H1 (cell line): ENCODE measurements around the gene GPATCH2L. TPM values are rescaled to one million over a fixed set of nuclear protein-coding genes. Genes with fewer than 3 reads are reported as not detected.

ENCODE experiments used
- CTCF ChIA-PET: fragments of 300-600 bp; sonication (Branson Sonifier 250); formaldehyde crosslinking; loops from one replicate; lab custom pipeline; 2021; ENCODE audit not compliant: partially characterized antibody; lab: Charles Lee
- POLR2A ChIA-PET: fragments of 300-600 bp; sonication (Branson Sonifier 250); formaldehyde crosslinking; loops from one replicate; lab custom pipeline; 2021; ENCODE audit warnings: inconsistent platforms; ENCODE audit not compliant: partially characterized antibody; lab: Charles Lee
- DNase-seq, 2 experiments: peaks; one replicate each; pipeline versions ENCODE4 v3.0.0 to v3.0.0-alpha.2; 2010 to 2022; ENCODE audit warnings: low spot score in 2 of 2, low read depth in 1 of 2, mixed read lengths in 1 of 2
- FAIRE-seq: peaks from 2 replicates; lab custom pipeline; 2011; peaks lifted over from hg19 to GRCh38; lab: Jason Lieb, UNC
- H2AFZ ChIP-seq: 2 replicates; pipeline ENCODE4 v1.8.1; 2012; ENCODE audit warnings: low read length, inconsistent platforms
- H2AK5ac ChIP-seq: 2 replicates; pipeline ENCODE4 v1.6.1; 2013; ENCODE audit warnings: low read depth, low read length
- H2BK120ac ChIP-seq: replicated peaks from 2 replicates; pipeline ENCODE3; 2013; ENCODE audit warnings: low read depth, low read length, inconsistent platforms
- H2BK12ac ChIP-seq: 2 replicates; pipeline ENCODE4 v1.6.1; 2013; ENCODE audit warnings: low read depth, low read length
- H2BK15ac ChIP-seq: 2 replicates; pipeline ENCODE4 v1.6.1; 2013; ENCODE audit warnings: low read length
- H2BK20ac ChIP-seq: 2 replicates; pipeline ENCODE4 v1.6.1; 2013; ENCODE audit warnings: low read length
- H2BK5ac ChIP-seq: 2 replicates; pipeline ENCODE4 v1.6.1; 2013; ENCODE audit warnings: low read depth, low read length
- H3K14ac ChIP-seq: 2 replicates; pipeline ENCODE4 v1.6.1; 2013; ENCODE audit warnings: inconsistent platforms; ENCODE audit not compliant: insufficient read length
- H3K18ac ChIP-seq: 2 replicates; pipeline ENCODE4 v1.6.1; 2013; ENCODE audit warnings: low read length; ENCODE audit errors: extremely low read depth
- H3K23ac ChIP-seq: 2 replicates; pipeline ENCODE4 v1.6.1; 2013; ENCODE audit warnings: inconsistent platforms; ENCODE audit not compliant: insufficient read length
- H3K23me2 ChIP-seq: 2 replicates; pipeline ENCODE4 v1.6.1; 2013; ENCODE audit warnings: low read depth, low read length
- H3K27ac ChIP-seq: 2 replicates; pipeline ENCODE4 v1.6.1; 2011; ENCODE audit warnings: low read depth, low read length, inconsistent platforms
- H3K27me3 ChIP-seq, 4 experiments: replicated peaks in 1 of 4; 1 replicate in 1 of 4; 2 replicates in 3 of 4; pipeline versions ENCODE4 v1.6.1 to v1.8.1; 2011 to 2013; ENCODE audit warnings: low read length in 3 of 4, mild to moderate bottlenecking in 3 of 4, inconsistent platforms in 2 of 4, mixed read lengths in 2 of 4, moderate library complexity in 1 of 4; ENCODE audit not compliant: control insufficient read depth in 3 of 4, insufficient read depth in 3 of 4; ENCODE audit errors: extremely low read depth in 1 of 4
- H3K36me3 ChIP-seq, 4 experiments: 2 replicates each; pipeline versions ENCODE4 v1.6.1 to v1.8.1; 2011 to 2013; ENCODE audit warnings: mild to moderate bottlenecking in 4 of 4, low read length in 3 of 4, moderate library complexity in 2 of 4, control low read depth in 1 of 4, inconsistent platforms in 1 of 4; ENCODE audit not compliant: insufficient read depth in 4 of 4, control insufficient read depth in 2 of 4
- H3K4ac ChIP-seq: replicated peaks from 2 replicates; pipeline ENCODE3; 2013; ENCODE audit warnings: low read length, low read depth, mixed read lengths, inconsistent platforms; ENCODE audit not compliant: insufficient read length
- H3K4me1 ChIP-seq, 4 experiments: replicated peaks in 1 of 4; 1 replicate in 1 of 4; 2 replicates in 3 of 4; pipeline versions ENCODE4 v1.6.1 to v1.8.1; 2011 to 2013; ENCODE audit warnings: low read length in 3 of 4, inconsistent platforms in 2 of 4, mixed read lengths in 1 of 4; ENCODE audit not compliant: insufficient read depth in 4 of 4, control insufficient read depth in 3 of 4
- H3K4me2 ChIP-seq, 2 experiments: 2 replicates each; pipeline versions ENCODE4 v1.6.1 to v1.8.1; 2011 to 2013; ENCODE audit warnings: low read depth in 2 of 2, low read length in 2 of 2, control low read depth in 1 of 2, inconsistent platforms in 1 of 2, mild to moderate bottlenecking in 1 of 2; ENCODE audit not compliant: insufficient read depth in 1 of 2
- H3K4me3 ChIP-seq, 4 experiments: fragments of 200-600, 300-600 bp in 1 of 4; sonication (generic), shearing (Covaris generic), sonication (Bioruptor Twin) in 1 of 4; 2 replicates each; pipeline versions ENCODE4 v1.5.1 to v1.8.1; 2011 to 2016; ENCODE audit warnings: low read length in 4 of 4, low read depth in 3 of 4, control low read depth in 2 of 4, inconsistent platforms in 2 of 4, mild to moderate bottlenecking in 2 of 4, mixed read lengths in 1 of 4, moderate library complexity in 1 of 4; ENCODE audit not compliant: insufficient read depth in 2 of 4; ENCODE audit errors: extremely low read depth in 1 of 4
- H3K56ac ChIP-seq: replicated peaks from 2 replicates; pipeline ENCODE3; 2013; ENCODE audit warnings: low read depth, mild to moderate bottlenecking, mixed read lengths, low read length, inconsistent platforms; ENCODE audit not compliant: insufficient read length
- H3K79me1 ChIP-seq: 2 replicates; pipeline ENCODE4 v1.6.1; 2013; ENCODE audit warnings: low read depth, low read length, control low read depth
- H3K79me2 ChIP-seq, 2 experiments: 2 replicates each; pipeline versions ENCODE4 v1.6.1 to v1.8.1; 2012 to 2013; ENCODE audit warnings: low read length in 2 of 2, mild to moderate bottlenecking in 2 of 2, inconsistent platforms in 1 of 2; ENCODE audit not compliant: insufficient read depth in 2 of 2, control insufficient read depth in 1 of 2
- H3K9ac ChIP-seq, 4 experiments: replicated peaks in 1 of 4; 1 replicate in 1 of 4; 2 replicates in 3 of 4; pipeline versions ENCODE4 v1.6.1 to v1.8.1; 2011 to 2013; ENCODE audit warnings: low read depth in 3 of 4, low read length in 3 of 4, control low read depth in 2 of 4, mild to moderate bottlenecking in 2 of 4, moderate library complexity in 2 of 4, inconsistent platforms in 1 of 4; ENCODE audit errors: extremely low read depth in 1 of 4
- H3K9me3 ChIP-seq, 2 experiments: 2 replicates each; pipeline versions ENCODE4 v1.6.1 to v1.8.1; 2012 to 2013; ENCODE audit warnings: mild to moderate bottlenecking in 2 of 2, moderate library complexity in 2 of 2, control low read depth in 1 of 2, inconsistent platforms in 1 of 2, low read depth in 1 of 2, low read length in 1 of 2, mixed read lengths in 1 of 2; ENCODE audit not compliant: insufficient read depth in 2 of 2
- H4K20me1 ChIP-seq, 2 experiments: replicated peaks in 1 of 2; 2 replicates each; pipeline versions ENCODE3 to v1.8.1; 2011 to 2013; ENCODE audit warnings: inconsistent platforms in 2 of 2, low read length in 2 of 2, mild to moderate bottlenecking in 1 of 2; ENCODE audit not compliant: insufficient read depth in 2 of 2, control insufficient read depth in 1 of 2
- H4K5ac ChIP-seq: 2 replicates; pipeline ENCODE4 v1.6.1; 2013; ENCODE audit warnings: low read length, low read depth, mixed read lengths, inconsistent platforms; ENCODE audit not compliant: insufficient read length
- H4K8ac ChIP-seq: 2 replicates; pipeline ENCODE4 v1.8.0; 2013; ENCODE audit warnings: mild to moderate bottlenecking, moderate library complexity, low read length, inconsistent platforms; ENCODE audit not compliant: insufficient read depth; ENCODE audit errors: extremely low read depth
- H4K91ac ChIP-seq: replicated peaks from 2 replicates; pipeline ENCODE3; 2013; ENCODE audit warnings: low read length, mixed read lengths, inconsistent platforms; ENCODE audit not compliant: insufficient read length
- ASH2L ChIP-seq: fragments of 200-600, 300-600 bp; sonication (generic); IDR thresholded peaks from one replicate; pipeline ENCODE4 v1.7.1; 2017; ENCODE audit warnings: low read length
- CEBPB ChIP-seq: IDR thresholded peaks from 2 replicates; pipeline ENCODE4 v1.6.1; 2012; ENCODE audit warnings: low read depth, low read length
- CHD1 ChIP-seq: IDR thresholded peaks from 2 replicates; pipeline ENCODE4 v1.6.1; 2012; ENCODE audit warnings: low read depth, low read length, improper control_type of control experiment
- CHD2 ChIP-seq: IDR thresholded peaks from 2 replicates; pipeline ENCODE4 v1.6.1; 2012; ENCODE audit warnings: low read length, improper control_type of control experiment
- EGR1 ChIP-seq: IDR thresholded peaks from 2 replicates; pipeline ENCODE4 v1.6.1; 2011; ENCODE audit warnings: low read depth, low read length, borderline replicate concordance
- GTF2F1 ChIP-seq: IDR thresholded peaks from 2 replicates; pipeline ENCODE4 v1.6.1; 2012; ENCODE audit warnings: low read depth, low read length, improper control_type of control experiment, borderline replicate concordance
- POU5F1 ChIP-seq: IDR thresholded peaks from 2 replicates; pipeline ENCODE4 v1.6.1; 2011; ENCODE audit warnings: low read depth, mild to moderate bottlenecking, low read length, moderate library complexity
- SRF ChIP-seq: IDR thresholded peaks from 2 replicates; pipeline ENCODE4 v1.6.1; 2011; ENCODE audit warnings: mild to moderate bottlenecking, low read depth, low read length, moderate library complexity
- SUZ12 ChIP-seq: fragments of 200-600 bp; sonication (generic); IDR thresholded peaks from 2 replicates; pipeline ENCODE4 v1.6.1; 2012; ENCODE audit warnings: mild to moderate bottlenecking, inconsistent platforms, low read length, moderate library complexity, mixed read lengths
- TEAD4 ChIP-seq: IDR thresholded peaks from 2 replicates; pipeline ENCODE4 v1.6.1; 2012; ENCODE audit warnings: low read depth, low read length, inconsistent platforms, mixed read lengths
- WGBS, 2 experiments: shearing (Covaris generic) in 1 of 2; methylation state at CpG; one replicate each; pipeline versions ENCODE4 v1.1.6 to v1.1.7; 2013 to 2015; ENCODE audit warnings: low lambda C conversion rate in 2 of 2, mixed read lengths in 2 of 2, inconsistent platforms in 1 of 2, low coverage in 1 of 2, missing lambda C conversion rate in 1 of 2; ENCODE audit not compliant: insufficient replicate concordance in 2 of 2, insufficient coverage in 1 of 2, insufficient read length in 1 of 2; ENCODE audit errors: extremely low coverage in 1 of 2, missing lambda C conversion rate in 1 of 2; 5-methylcytosine and 5-hydroxymethylcytosine counted together
- polyA plus RNA-seq, 7 experiments: library from polyadenylated mRNA; depleted of rRNA in 3 of 7; stranded (reverse) in 5 of 7; unstranded in 2 of 7; fragments of >200 nt in 5 of 7; fragments of 200-250 nt in 2 of 7; gene quantifications; 1 replicate in 5 of 7; 2 replicates in 1 of 7; 4 replicates in 1 of 7; pipeline versions ENCODE4 v1.2.1 to v1.2.3, GENCODE V29; 2011 to 2013; ENCODE audit warnings: missing spikeins in 2 of 7, mixed read lengths in 2 of 7
- total RNA-seq: library from RNA; stranded (reverse); fragmentation: NEBNext Ultra II Directional; extraction: Animal tissue kit (Norgen Biotek cat#: 25700); gene quantifications from 2 replicates; pipeline ENCODE4 v1.2.1, GENCODE V29; 2021

The GPATCH2L gene
- total and polyA plus RNA-seq, 2 of the 8 experiments (the other 6 are each of a cell fraction or from before 2014, with no cell fraction given) = 26.0 to 54.9 TPM

DNA sequence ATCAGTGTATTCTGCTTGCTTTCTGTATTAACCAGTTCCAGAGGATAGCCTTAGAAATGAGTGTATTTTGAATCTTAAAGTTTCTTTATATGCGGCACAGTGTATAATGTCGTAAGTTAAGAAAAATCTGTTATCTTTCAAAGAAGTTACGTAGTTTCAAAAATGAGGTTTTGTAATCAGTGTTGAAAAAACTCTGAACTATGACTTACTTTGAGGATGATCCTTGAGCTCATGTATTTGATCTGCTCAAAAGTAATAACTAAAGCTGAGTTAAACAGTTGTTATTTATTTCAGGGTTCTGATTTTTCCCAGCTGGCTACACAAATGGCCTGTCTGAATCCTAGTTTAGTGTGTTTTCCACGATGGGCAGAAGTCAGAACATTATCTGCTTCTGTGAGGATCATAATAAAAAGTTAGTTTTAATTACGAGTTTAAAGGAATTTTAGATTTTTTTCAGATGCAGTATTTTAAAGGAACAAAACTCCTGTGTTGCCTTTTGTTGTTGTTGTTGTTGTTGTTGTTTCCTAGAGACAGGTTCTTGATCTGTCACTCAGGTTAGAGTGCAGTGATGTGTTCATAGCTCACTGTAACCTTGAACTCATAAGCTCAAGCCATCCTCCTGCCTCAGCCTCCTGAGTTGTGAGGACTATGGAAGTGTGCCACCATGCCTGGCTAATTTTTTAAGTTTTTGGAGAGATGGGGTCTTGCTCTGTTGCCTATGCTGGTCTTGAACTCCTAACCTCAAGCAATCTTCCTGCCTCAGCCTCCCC lies 52.9 kb downstream of the GPATCH2L start:
- no peak overlapping the region for H3K4me2 ChIP-seq
- CTCF ChIA-PET = interaction anchor here (0.7 to 1.3 kb wide), 6 partner anchors 9 to 183 kb away, joined by 3 to 6 read pairs (median 4); no protein-coding TSS in a partner anchor
- H3K79me1 ChIP-seq = no peaks in the 10 kb centered on the region
- 0 out of 4 replicates have a peak, but pooled peaks cover 0 to 2% of the 10 kb centered on the region in 2 experiments for H3K9me3 ChIP-seq
- H2BK5ac ChIP-seq = no peak overlapping the region
- no peak overlapping the region for H2BK20ac ChIP-seq
- H3K23ac ChIP-seq = no peak overlapping the region
- H2AK5ac ChIP-seq = no peak overlapping the region
- H2BK12ac ChIP-seq = no peak overlapping the region
- H3K4ac ChIP-seq = no peak overlapping the region
- H3K27ac ChIP-seq = no peak overlapping the region
- H4K91ac ChIP-seq = no peak overlapping the region
- 93% methylated on average over 5 of the region's 5 CpGs; no CpG with 5 or more reads in 1 of the 2 experiments for WGBS, 2 experiments
- H2BK120ac ChIP-seq = no peak overlapping the region
- FAIRE-seq = no peak
- no peaks in the 10 kb centered on the region for H3K27me3 ChIP-seq
- TF ChIP-seq CHD1 = no peak
- no peak for TF ChIP-seq GTF2F1
- no peak for TF ChIP-seq ASH2L
- TF ChIP-seq CHD2 = no peak
- TF ChIP-seq POU5F1 = no peak
- no peak for TF ChIP-seq CEBPB
- no peak for TF ChIP-seq TEAD4
- TF ChIP-seq SUZ12 = no peak
- no peak for TF ChIP-seq SRF
- TF ChIP-seq EGR1 = no peak
- TF ChIP-seq, all 59 proteins: peak for 0
- Histone ChIP-seq H4K5ac (no peak overlapping the region), H3K4me3 (no peak overlapping the region), H3K56ac (no peak overlapping the region), H3K23me2 (no peaks in the 10 kb centered on the region), H4K8ac (no peak overlapping the region), H2AFZ (no peak overlapping the region), H3K36me3 (peaks cover 0 to 23% (median 11%) of the 10 kb centered on the region in 4 experiments; a peak in 5 of 8 replicates), H3K79me2 (no peaks in the 10 kb centered on the region), H3K14ac (no peak overlapping the region), H3K9ac (no peak overlapping the region), H3K4me1 (peaks cover 0 to 2% (median under 1%) of the 10 kb centered on the region in 4 experiments; a peak in 3 of 7 replicates), H3K18ac (no peak overlapping the region), H4K20me1 (peaks cover 3 to 4% of the 10 kb centered on the region in 2 experiments), H2BK15ac (no peak overlapping the region)
- no peak for DNase-seq
- POLR2A ChIA-PET = interaction anchor here (1.1 kb wide), 1 partner anchor 9 kb away, joined by 3 read pairs; no protein-coding TSS in a partner anchor
